ENCODE data around the gene PROM1. TPM values are rescaled to one million over a fixed set of nuclear protein-coding genes. Genes with fewer than 3 reads are reported as not detected.

The PROM1 gene
- polyA plus RNA-seq, 1 donor from 2014 or later = 1.1 TPM

- no peak for TF ChIP-seq REST (IDR thresholded peaks at IDR 0.05; ENCODE audit: borderline replicate concordance)
- no peak for TF ChIP-seq MXI1 (conservative IDR thresholded peaks at IDR 0.05; ENCODE audit: poor library complexity, severe bottlenecking)
- no peak for TF ChIP-seq EP300 (conservative IDR thresholded peaks at IDR 0.05; ENCODE audit: poor library complexity, severe bottlenecking)
- TF ChIP-seq SMC3 (conservative IDR thresholded peaks at IDR 0.05; ENCODE audit: poor library complexity) = no peak
- no peak for TF ChIP-seq RAD21 (conservative IDR thresholded peaks at IDR 0.05)
- TF ChIP-seq EZH2 (IDR thresholded peaks at IDR 0.05; ENCODE audit: borderline replicate concordance, insufficient read depth, low read length, poor library complexity, severe bottlenecking) = no peak
- TF ChIP-seq TAF1 (IDR thresholded peaks at IDR 0.05; ENCODE audit: low read depth) = no peak
- no peak for TF ChIP-seq POLR2AphosphoS5 (IDR thresholded peaks at IDR 0.05)
- no peak for TF ChIP-seq CTCF (IDR thresholded peaks at IDR 0.05; ENCODE audit: poor library complexity, severe bottlenecking)
- no peaks in the 10 kb centered on the region for H3K27me3 ChIP-seq (ENCODE audit: insufficient read depth, low read depth, low read length)
- H3K4me2 ChIP-seq (ENCODE audit: low read length) = no peak overlapping the region
- no peaks in the 10 kb centered on the region for H3K9me2 ChIP-seq (ENCODE audit: insufficient read depth, low read length)
- H2AFZ ChIP-seq (ENCODE audit: low read depth, low read length) = no peak overlapping the region
- no peaks in the 10 kb centered on the region for H3K36me3 ChIP-seq (ENCODE audit: insufficient read depth, low read length)
- no peak overlapping the region for H3K27ac ChIP-seq (ENCODE audit: low read length)
- no peak overlapping the region for H3K4me3 ChIP-seq (ENCODE audit: low read length)
- no peaks in the 10 kb centered on the region for H3K79me2 ChIP-seq (replicated peaks; ENCODE audit: insufficient read depth, low read length)
- no peaks in the 10 kb centered on the region for H4K20me1 ChIP-seq (ENCODE audit: insufficient read depth)
- H3K9me3 ChIP-seq (ENCODE audit: low read length) = no peaks in the 10 kb centered on the region
- H3K9ac ChIP-seq (ENCODE audit: low read length) = no peak overlapping the region
- no peaks in the 10 kb centered on the region for H3F3A ChIP-seq (ENCODE audit: insufficient read depth, low read length, poor library complexity, severe bottlenecking)
These were observed 162.9 kb downstream of the PROM1 start for GRCh38 chr4:15920723-15921591.

GRCh38 chr4:15918484-15919129 is 165.2 kb downstream of the PROM1 start:
- no peak for TF ChIP-seq EP300 (conservative IDR thresholded peaks at IDR 0.05; ENCODE audit: poor library complexity, severe bottlenecking)
- no peak for TF ChIP-seq POLR2AphosphoS5 (IDR thresholded peaks at IDR 0.05)
- TF ChIP-seq MXI1 (conservative IDR thresholded peaks at IDR 0.05; ENCODE audit: poor library complexity, severe bottlenecking) = no peak
- TF ChIP-seq SMC3 (conservative IDR thresholded peaks at IDR 0.05; ENCODE audit: poor library complexity) = no peak
- no peak for TF ChIP-seq EZH2 (IDR thresholded peaks at IDR 0.05; ENCODE audit: borderline replicate concordance, insufficient read depth, low read length, poor library complexity, severe bottlenecking)
- no peak for TF ChIP-seq RAD21 (conservative IDR thresholded peaks at IDR 0.05)
- no peak for TF ChIP-seq TAF1 (IDR thresholded peaks at IDR 0.05; ENCODE audit: low read depth)
- Histone ChIP-seq H3K9me3 (ENCODE audit: low read length) (no peaks in the 10 kb centered on the region), H3F3A (ENCODE audit: insufficient read depth, low read length, poor library complexity, severe bottlenecking) (no peaks in the 10 kb centered on the region), H3K27me3 (ENCODE audit: insufficient read depth, low read depth, low read length) (no peaks in the 10 kb centered on the region), H3K4me2 (ENCODE audit: low read length) (no peak overlapping the region), H3K9ac (ENCODE audit: low read length) (no peak overlapping the region), H3K9me2 (ENCODE audit: insufficient read depth, low read length) (no peaks in the 10 kb centered on the region), H3K79me2 (replicated peaks; ENCODE audit: insufficient read depth, low read length) (no peaks in the 10 kb centered on the region), H3K27ac (ENCODE audit: low read length) (no peak overlapping the region), H4K20me1 (ENCODE audit: insufficient read depth) (no peaks in the 10 kb centered on the region), H3K4me3 (ENCODE audit: low read length) (no peak overlapping the region), H2AFZ (ENCODE audit: low read depth, low read length) (no peak overlapping the region), H3K36me3 (ENCODE audit: insufficient read depth, low read length) (no peaks in the 10 kb centered on the region)

Other genes starting within 250 kb of the PROM1 start
- gene FGFBP1, start 145.3 kb downstream of the PROM1 start, polyA plus RNA-seq = not detected in 2 replicates
- not detected in 2 replicates for gene FGFBP2, start 120.8 kb downstream of the PROM1 start, polyA plus RNA-seq
- 34.2 and 45.2 TPM in 2 replicates for gene TAPT1, start 142.4 kb upstream of the PROM1 start, polyA plus RNA-seq